ENCODE results near the gene ARHGAP15.

Gene ARHGAP15

GRCh38 chr2:143674051-143674450 lies 544.8 kb downstream of the ARHGAP15 start:
- no peak for DNase-seq

GRCh38 chr2:143675021-143675420 lies 545.8 kb downstream of the ARHGAP15 start:
- DNase-seq: no peak

GRCh38 chr2:143679617-143680016 lies 550.4 kb downstream of the ARHGAP15 start:
- no peak for DNase-seq

- no peak for DNase-seq
These were observed 551.7 kb downstream of the ARHGAP15 start for GRCh38 chr2:143680885-143681405.

GRCh38 chr2:143682436-143683055 lies 553.3 kb downstream of the ARHGAP15 start:
- no peak for DNase-seq

- no peak for DNase-seq
These were observed 554.8 kb downstream of the ARHGAP15 start for GRCh38 chr2:143683977-143684376.

GRCh38 chr2:143684551-143685320 lies 555.5 kb downstream of the ARHGAP15 start:
- no peak for DNase-seq

GRCh38 chr2:143685421-143686078 lies 556.3 kb downstream of the ARHGAP15 start:
- DNase-seq: no peak

- peak; percentile 36 for DNase-seq
These were observed 557.5 kb downstream of the ARHGAP15 start for GRCh38 chr2:143686585-143687164.

GRCh38 chr2:143688248-143688647 lies 559.0 kb downstream of the ARHGAP15 start:
- DNase-seq: no peak

GRCh38 chr2:143688815-143689214 lies 559.6 kb downstream of the ARHGAP15 start:
- DNase-seq: no peak

- no peak for DNase-seq
These were observed 560.3 kb downstream of the ARHGAP15 start for GRCh38 chr2:143689541-143689940.

GRCh38 chr2:143690235-143690634 lies 561.0 kb downstream of the ARHGAP15 start:
- no peak for DNase-seq

GRCh38 chr2:143691121-143691520 lies 561.9 kb downstream of the ARHGAP15 start:
- DNase-seq: no peak

GRCh38 chr2:143692162-143692561 lies 562.9 kb downstream of the ARHGAP15 start:
- DNase-seq: no peak

GRCh38 chr2:143692967-143693366 lies 563.7 kb downstream of the ARHGAP15 start:
- DNase-seq: no peak

- DNase-seq: no peak
These were observed 565.1 kb downstream of the ARHGAP15 start for GRCh38 chr2:143694335-143694734.

- no peak for DNase-seq
These were observed 567.4 kb downstream of the ARHGAP15 start for GRCh38 chr2:143696651-143697050.

GRCh38 chr2:143697744-143698143 lies 568.5 kb downstream of the ARHGAP15 start:
- no peak for DNase-seq

- no peak for DNase-seq
These were observed 569.1 kb downstream of the ARHGAP15 start for GRCh38 chr2:143698352-143698751.

GRCh38 chr2:143698888-143699570 lies 569.8 kb downstream of the ARHGAP15 start:
- no peak for DNase-seq

- DNase-seq: no peak
These were observed 571.6 kb downstream of the ARHGAP15 start for GRCh38 chr2:143700865-143701264.

- DNase-seq: no peak
These were observed 572.6 kb downstream of the ARHGAP15 start for GRCh38 chr2:143701785-143702184.

Data from CD4-positive, alpha-beta T cell treated with Interleukin-10 for 1 hour (primary cell).